ENCODE results near the gene ACOT12. TPM values are rescaled to one million over a fixed set of nuclear protein-coding genes. Genes with fewer than 3 reads are reported as not detected.

The ACOT12 gene
- total and polyA plus RNA-seq, 2 of the 13 experiments (the other 11 are each of a cell fraction or from before 2014, with no cell fraction given), result not detected

DNA sequence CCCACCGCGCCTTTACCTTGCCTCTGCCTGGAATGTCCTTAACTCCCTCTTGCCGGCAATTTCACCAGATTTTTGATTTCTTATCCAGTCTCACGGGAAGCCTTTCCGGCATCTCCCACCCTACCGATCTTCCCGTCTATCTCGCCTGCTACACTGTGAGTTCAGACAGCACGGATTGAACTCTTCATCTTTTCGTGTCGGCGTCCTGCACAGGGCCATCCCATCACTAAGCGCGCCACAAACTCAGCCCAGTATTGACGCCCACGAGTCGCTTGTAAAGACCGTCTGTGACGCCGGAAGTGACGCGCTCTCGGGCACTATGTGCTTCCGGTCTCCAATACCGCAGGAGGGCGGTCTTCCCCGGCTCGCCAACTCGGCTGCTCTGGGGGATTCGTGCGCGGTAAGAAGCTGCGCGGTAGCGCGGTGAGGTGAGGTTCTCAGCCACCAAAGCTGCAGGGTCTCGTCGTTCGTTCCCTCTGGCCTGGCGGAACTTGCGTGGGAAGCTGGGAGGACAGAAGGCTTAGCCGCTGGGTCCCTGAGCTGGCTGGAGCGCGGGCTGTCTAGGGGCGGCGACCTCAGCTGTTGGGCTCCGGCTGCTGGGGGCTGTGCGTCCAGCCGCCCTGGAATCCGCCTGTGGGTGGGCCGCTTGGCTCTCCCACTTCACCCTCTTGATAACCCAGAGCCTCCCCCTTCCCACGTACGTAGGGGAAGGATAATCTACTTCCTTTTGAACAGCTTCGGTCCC is 92.5 kb downstream of the ACOT12 start, which contains the start of gene ZCCHC9 (continued):
- TF ChIP-seq, protein P1, sequence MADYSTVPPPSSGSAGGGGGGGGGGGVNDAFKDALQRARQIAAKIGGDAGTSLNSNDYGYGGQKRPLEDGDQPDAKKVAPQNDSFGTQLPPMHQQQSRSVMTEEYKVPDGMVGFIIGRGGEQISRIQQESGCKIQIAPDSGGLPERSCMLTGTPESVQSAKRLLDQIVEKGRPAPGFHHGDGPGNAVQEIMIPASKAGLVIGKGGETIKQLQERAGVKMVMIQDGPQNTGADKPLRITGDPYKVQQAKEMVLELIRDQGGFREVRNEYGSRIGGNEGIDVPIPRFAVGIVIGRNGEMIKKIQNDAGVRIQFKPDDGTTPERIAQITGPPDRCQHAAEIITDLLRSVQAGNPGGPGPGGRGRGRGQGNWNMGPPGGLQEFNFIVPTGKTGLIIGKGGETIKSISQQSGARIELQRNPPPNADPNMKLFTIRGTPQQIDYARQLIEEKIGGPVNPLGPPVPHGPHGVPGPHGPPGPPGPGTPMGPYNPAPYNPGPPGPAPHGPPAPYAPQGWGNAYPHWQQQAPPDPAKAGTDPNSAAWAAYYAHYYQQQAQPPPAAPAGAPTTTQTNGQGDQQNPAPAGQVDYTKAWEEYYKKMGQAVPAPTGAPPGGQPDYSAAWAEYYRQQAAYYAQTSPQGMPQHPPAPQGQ (CRISPR knock-in tag; IDR thresholded peaks at IDR 0.05; ENCODE audit: borderline replicate concordance), result no peak
- TF ChIP-seq IRF2 (CRISPR knock-in tag; IDR thresholded peaks at IDR 0.05) (peak; percentile 89), RXRA (CRISPR knock-in tag; IDR thresholded peaks at IDR 0.05) (peak; percentile 79; the same call in 1 of the 2 replicates), ARNT2 (CRISPR knock-in tag; IDR thresholded peaks at IDR 0.05; ENCODE audit: low read depth) (peak; percentile 41; the same call in 1 of the 2 replicates), ASH2L (IDR thresholded peaks at IDR 0.05; ENCODE audit: insufficient read length, low read depth, low read length) (peak; percentile 88), ZNF644 (CRISPR knock-in tag; IDR thresholded peaks at IDR 0.05; ENCODE audit: low read depth) (no peak), ZBTB3 (CRISPR knock-in tag; IDR thresholded peaks at IDR 0.05; ENCODE audit: borderline replicate concordance, low read depth) (no peak), ZKSCAN5 (CRISPR knock-in tag; IDR thresholded peaks at IDR 0.05) (no peak), ZMYM3 (CRISPR knock-in tag; IDR thresholded peaks at IDR 0.05) (peak; percentile 71; the same call in 1 of the 2 replicates), ESRRA (CRISPR knock-in tag; IDR thresholded peaks at IDR 0.05; ENCODE audit: low read depth) (no peak), AGO1 (IDR thresholded peaks at IDR 0.05; ENCODE audit: low read depth, low read length, poor library complexity, severe bottlenecking) (no peak), ZC3H13 (CRISPR knock-in tag; IDR thresholded peaks at IDR 0.05) (peak; percentile 34; the same call in 1 of the 2 replicates), CBX5 (CRISPR knock-in tag; IDR thresholded peaks at IDR 0.05; ENCODE audit: borderline replicate concordance) (peak; percentile 84), ZNF652 (CRISPR knock-in tag; IDR thresholded peaks at IDR 0.05; ENCODE audit: borderline replicate concordance, low read depth) (peak; percentile 28; the same call in 1 of the 2 replicates), IRX3 (CRISPR knock-in tag; IDR thresholded peaks at IDR 0.05; ENCODE audit: borderline replicate concordance, low read depth) (no peak; the same call in 1 of the 2 replicates), TGIF2 (CRISPR knock-in tag; IDR thresholded peaks at IDR 0.05) (peak; percentile 79; the same call in 1 of the 2 replicates), SALL1 (CRISPR knock-in tag; IDR thresholded peaks at IDR 0.05) (peak; percentile 91)
- TF ChIP-seq, protein P2, sequence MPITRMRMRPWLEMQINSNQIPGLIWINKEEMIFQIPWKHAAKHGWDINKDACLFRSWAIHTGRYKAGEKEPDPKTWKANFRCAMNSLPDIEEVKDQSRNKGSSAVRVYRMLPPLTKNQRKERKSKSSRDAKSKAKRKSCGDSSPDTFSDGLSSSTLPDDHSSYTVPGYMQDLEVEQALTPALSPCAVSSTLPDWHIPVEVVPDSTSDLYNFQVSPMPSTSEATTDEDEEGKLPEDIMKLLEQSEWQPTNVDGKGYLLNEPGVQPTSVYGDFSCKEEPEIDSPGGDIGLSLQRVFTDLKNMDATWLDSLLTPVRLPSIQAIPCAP (CRISPR knock-in tag; IDR thresholded peaks at IDR 0.05; ENCODE audit: low read depth), result no peak
- TF ChIP-seq, protein P3, sequence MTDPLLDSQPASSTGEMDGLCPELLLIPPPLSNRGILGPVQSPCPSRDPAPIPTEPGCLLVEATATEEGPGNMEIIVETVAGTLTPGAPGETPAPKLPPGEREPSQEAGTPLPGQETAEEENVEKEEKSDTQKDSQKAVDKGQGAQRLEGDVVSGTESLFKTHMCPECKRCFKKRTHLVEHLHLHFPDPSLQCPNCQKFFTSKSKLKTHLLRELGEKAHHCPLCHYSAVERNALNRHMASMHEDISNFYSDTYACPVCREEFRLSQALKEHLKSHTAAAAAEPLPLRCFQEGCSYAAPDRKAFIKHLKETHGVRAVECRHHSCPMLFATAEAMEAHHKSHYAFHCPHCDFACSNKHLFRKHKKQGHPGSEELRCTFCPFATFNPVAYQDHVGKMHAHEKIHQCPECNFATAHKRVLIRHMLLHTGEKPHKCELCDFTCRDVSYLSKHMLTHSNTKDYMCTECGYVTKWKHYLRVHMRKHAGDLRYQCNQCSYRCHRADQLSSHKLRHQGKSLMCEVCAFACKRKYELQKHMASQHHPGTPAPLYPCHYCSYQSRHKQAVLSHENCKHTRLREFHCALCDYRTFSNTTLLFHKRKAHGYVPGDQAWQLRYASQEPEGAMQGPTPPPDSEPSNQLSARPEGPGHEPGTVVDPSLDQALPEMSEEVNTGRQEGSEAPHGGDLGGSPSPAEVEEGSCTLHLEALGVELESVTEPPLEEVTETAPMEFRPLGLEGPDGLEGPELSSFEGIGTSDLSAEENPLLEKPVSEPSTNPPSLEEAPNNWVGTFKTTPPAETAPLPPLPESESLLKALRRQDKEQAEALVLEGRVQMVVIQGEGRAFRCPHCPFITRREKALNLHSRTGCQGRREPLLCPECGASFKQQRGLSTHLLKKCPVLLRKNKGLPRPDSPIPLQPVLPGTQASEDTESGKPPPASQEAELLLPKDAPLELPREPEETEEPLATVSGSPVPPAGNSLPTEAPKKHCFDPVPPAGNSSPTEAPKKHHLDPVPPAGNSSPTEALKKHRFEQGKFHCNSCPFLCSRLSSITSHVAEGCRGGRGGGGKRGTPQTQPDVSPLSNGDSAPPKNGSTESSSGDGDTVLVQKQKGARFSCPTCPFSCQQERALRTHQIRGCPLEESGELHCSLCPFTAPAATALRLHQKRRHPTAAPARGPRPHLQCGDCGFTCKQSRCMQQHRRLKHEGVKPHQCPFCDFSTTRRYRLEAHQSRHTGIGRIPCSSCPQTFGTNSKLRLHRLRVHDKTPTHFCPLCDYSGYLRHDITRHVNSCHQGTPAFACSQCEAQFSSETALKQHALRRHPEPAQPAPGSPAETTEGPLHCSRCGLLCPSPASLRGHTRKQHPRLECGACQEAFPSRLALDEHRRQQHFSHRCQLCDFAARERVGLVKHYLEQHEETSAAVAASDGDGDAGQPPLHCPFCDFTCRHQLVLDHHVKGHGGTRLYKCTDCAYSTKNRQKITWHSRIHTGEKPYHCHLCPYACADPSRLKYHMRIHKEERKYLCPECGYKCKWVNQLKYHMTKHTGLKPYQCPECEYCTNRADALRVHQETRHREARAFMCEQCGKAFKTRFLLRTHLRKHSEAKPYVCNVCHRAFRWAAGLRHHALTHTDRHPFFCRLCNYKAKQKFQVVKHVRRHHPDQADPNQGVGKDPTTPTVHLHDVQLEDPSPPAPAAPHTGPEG (CRISPR knock-in tag; IDR thresholded peaks at IDR 0.05), result peak; percentile 27; the same call in 1 of the 2 replicates
- TF ChIP-seq, protein P4, sequence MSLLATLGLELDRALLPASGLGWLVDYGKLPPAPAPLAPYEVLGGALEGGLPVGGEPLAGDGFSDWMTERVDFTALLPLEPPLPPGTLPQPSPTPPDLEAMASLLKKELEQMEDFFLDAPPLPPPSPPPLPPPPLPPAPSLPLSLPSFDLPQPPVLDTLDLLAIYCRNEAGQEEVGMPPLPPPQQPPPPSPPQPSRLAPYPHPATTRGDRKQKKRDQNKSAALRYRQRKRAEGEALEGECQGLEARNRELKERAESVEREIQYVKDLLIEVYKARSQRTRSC (CRISPR knock-in tag; IDR thresholded peaks at IDR 0.05; ENCODE audit: low read depth), result no peak
